ENCODE measurements around the gene VASH2. TPM values are rescaled to one million over a fixed set of nuclear protein-coding genes. Genes with fewer than 3 reads are reported as not detected.
"Not testable (repeated sequence)": the region's sequence is repeated elsewhere in the genome, so short reads cannot be mapped to it uniquely, and the experiment has no call there.

VASH2 gene
- total RNA-seq, 2 donors from 2014 or later, result 1.8 to 3.7 TPM

DNA sequence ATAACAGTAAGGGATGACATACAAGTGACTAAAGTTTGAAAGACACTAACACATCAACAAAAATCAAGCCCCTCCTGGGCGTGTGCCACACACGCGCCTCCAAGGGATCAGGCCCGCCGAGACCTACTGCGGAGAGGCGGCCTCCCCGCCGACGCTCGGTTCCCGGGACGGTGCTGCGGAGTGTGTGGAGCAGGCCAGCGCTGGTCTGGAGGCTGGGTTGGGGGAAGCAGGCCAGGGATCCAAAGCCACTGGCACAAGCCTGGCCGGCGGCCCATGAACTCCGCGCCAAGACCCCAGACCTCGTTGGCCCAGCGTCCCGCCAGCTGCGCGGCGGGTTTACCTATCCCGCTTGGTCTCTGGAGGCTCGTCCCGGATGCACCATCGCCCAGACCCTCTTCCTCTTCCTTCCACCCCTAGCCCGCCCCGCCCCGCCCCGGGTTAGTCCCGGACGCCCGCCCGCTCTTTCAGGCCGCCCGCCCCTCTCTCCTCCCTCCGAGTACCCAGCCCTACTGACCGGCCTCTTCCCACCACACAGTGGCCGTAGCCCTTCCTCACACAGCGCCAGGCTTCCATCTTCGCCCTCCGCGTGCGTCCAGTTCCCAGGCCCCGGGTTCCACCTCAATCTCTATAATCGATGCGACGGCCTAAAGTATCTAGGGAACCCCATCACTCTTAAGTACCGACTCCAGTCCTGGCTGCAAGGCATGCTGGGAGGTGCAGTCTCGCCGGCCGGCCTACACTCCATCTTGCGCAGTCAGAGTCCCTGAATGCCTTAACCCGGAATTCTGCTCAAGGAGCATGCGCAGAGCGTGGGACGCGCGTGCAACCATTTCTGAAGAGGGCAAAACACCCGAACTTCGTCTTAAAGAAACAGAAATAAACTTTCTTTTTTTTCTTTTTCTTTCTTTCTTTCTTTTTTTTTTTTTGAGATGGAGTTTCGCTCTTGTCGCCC, 65.0 kb downstream of the VASH2 start, which contains the start of gene ANGEL2:
Gene ANGEL2, minus strand, starts transcription at position 769 of the 952 bp plus-strand sequence. Its CDS starts 196 bp downstream, at position 573.
- DNase-seq (peak; percentile 97), ATAC-seq (peak; percentile 98 to 99)
- intact Hi-C loops (cut with DNase I), result no loop called here

DNA sequence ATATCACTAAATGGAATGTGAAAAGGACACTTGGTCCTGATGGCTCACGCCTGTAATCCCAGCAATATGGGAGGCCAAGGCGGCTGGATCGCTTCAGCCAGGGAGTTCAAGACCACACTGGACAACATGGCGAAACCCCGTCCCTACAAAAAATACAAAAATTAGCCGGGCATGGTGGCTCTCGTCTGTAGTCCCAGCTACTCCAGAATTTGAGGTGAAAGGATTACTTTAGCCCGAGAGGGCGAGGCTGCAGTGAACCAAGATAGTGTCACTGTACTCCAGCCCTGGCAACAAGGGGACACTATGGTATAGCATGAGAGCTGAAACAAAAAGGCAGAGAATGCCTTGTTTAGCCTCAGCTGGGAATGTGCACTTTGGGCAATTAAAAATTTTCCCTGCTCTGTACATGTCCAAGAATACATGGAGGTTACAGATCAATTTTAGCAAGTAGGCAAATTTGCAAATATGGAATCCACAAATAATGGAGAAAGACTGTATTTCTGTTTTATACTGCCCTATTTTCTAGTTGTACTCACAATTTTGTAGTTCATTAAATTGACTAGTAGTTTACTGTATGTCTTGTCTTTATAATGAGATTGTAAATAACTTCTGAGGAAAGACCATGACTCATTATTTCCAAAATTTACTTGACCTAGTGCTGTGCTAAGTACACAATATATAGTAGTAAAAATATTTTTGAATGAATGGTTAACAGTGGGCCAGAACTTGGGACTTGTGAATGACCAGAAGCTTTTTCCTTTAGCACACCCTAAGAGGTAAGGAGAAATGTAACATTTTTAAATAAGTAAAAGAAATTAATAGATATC, 67.3 kb downstream of the VASH2 start:
- intact Hi-C loops (cut with DNase I), result no loop called here

DNA sequence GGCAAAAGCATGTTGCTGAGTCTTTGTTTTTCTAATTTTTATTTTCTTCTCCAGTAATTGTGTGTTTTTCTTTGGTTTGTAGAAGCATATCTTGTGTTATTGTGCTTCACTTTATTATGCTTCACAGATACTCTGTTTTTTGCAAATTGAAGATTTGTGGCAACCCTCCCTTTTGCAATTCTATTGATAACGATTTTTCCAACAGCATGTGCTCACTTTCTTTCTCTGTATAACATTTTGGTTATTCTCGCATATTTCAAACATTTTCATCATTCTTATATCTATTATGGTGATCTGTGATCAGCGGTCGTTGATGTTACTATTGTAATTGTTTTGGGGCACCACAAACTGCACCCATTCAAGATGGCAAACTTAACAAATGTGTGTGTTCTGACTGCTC, 69.1 kb downstream of the VASH2 start:
- intact Hi-C loops (cut with DNase I), result no loop called here
- ATAC-seq (no peak), DNase-seq (no peak)

More for the DNA sequence above, 67.3 kb downstream of the VASH2 start:
- DNase-seq (no peak), ATAC-seq (no peak)

DNA sequence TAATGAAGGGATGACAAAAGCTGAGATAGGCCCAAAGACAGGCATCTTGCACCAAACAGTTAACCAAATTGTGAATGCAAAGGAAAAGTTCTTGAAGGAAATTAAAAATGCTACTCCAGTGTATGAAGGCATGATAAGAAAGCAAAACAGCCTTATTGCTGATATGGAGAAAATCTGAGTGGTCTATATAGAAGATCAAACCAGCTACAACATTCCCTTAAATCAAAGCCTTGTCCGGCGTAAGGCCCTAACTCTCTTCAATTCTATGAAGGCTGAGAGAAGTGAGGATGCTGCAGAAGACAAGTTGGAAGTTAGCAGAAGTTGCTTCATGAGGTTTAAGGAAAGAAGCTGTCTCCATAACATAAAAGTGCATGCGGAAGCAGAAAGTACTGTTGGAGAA, 69.7 kb downstream of the VASH2 start:
- DNase-seq, result no peak
- intact Hi-C loops (cut with DNase I), result no loop called here
- no peak for ATAC-seq

DNA sequence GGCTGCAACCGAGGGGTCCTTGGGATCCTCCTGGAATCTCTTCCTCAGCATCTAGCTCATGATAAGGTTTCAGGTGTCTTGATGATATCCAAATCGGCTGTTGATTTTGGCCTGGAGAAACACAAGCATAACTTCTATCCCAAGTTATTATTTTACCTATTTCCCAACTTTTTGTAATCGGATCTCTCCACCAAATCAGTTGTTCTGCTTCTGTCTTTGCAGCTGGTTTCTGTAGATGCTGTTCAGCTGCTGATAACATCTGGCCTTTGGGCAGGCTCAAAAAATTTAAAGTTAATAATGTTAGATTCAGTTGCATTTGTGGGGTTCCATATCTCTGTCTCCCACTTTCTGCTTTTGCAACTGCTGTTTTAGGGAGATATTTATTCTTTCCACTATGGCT, 76.7 kb downstream of the VASH2 start:
- DNase-seq; intact Hi-C loops (cut with DNase I); ATAC-seq: not testable (repeated sequence)

DNA sequence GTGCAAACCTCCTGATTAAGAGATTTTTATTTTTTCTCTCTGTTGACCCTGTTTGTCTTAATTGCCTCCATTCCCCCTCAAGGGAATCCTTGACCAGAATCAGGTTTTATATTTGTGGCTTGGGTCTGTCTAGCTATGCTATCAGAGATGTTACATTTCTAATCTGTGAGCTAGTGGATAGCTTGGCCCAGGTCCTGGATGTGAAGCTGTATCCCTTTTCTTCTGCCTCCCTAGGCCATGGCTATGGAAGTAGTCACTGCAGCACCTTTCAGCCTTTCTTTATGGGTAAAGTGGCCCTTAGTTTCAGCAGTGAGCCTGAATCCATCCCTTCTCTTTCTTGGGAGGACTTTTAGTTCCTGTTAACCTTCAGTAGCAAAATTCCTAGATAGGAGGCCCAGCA, 82.3 kb downstream of the VASH2 start:
- intact Hi-C loops (cut with DNase I), result no loop called here
- DNase-seq (no peak), ATAC-seq (no peak)

DNA sequence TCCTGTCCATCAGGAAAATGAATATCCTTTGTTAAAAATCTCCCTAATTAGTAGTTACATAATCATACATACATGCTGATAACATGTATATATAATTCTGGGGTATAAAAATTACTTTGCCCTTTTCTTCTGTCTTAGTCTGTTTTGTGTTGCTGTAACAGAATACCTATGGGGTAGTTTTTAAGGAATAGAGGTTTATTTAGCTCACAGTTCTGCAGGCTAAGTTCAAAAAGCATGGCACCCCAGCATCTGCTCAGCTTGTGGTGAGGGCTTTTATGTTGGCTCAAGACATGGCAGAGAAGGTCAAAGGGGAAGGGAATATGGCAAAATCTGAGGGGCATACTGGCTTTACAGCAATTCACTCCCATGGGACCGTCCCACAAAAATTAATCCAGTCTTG, 84.4 kb downstream of the VASH2 start:
- ATAC-seq, result no peak
- DNase-seq, result no peak

DNA sequence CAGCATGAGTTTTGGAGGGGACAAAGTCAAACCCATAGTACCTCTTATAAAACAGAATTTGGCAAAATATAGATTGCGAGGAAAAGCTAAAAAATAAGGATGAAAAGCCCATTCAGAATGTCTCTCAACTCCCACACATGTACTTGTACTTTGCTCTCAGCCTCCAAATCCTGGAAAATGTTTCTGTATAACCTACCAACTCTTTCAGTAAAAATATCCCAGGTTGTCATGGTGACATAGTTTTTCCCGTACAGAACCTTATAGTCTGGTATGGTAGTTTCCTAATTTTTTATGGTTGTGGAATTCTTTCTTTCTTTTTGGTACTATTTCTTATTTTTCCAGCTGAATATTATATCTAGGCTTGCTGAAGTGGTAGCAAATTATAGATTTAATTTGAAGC, 85.2 kb downstream of the VASH2 start:
- DNase-seq, result no peak
- ATAC-seq, result no peak
- intact Hi-C loops (cut with DNase I), result no loop called here

More for the DNA sequence above, 84.4 kb downstream of the VASH2 start:
- intact Hi-C loops (cut with DNase I), result no loop called here

Other genes starting within 250 kb of the VASH2 start
- 10 to 100 TPM; 28.1 to 30.2 TPM for gene NSL1, start 158.8 kb upstream of the VASH2 start, total RNA-seq
- 10 to 100 TPM; 18.8 to 22.1 TPM for gene TATDN3, start 158.6 kb upstream of the VASH2 start, total RNA-seq
- gene SPATA45, start 102.9 kb upstream of the VASH2 start, total RNA-seq, result not detected
- gene FLVCR1, start 92.3 kb upstream of the VASH2 start, total RNA-seq, result 1 to 10 TPM; 2.3 to 4.9 TPM
- gene ANGEL2, start 65.3 kb downstream of the VASH2 start, total RNA-seq, result 10 to 100 TPM; 18.8 TPM
- 10 to 100 TPM in 1 of 2 donors, 1 to 10 TPM in 1; 10.0 to 11.8 TPM for gene RPS6KC1, start 100.7 kb downstream of the VASH2 start, total RNA-seq